Stimulated activated CD8-positive, alpha-beta memory T cell treated with anti-CD3 and anti-CD28 coated beads, Interleukin-7, amount 100 ng/mL, for 24 hours (primary cell): ENCODE measurements around the gene PTGDR2.

Source experiments
- DNase-seq: peaks from one replicate; pipeline ENCODE4 v3.0.0-alpha.2; 2020; ENCODE audit warnings: low read depth

The PTGDR2 gene

DNA sequence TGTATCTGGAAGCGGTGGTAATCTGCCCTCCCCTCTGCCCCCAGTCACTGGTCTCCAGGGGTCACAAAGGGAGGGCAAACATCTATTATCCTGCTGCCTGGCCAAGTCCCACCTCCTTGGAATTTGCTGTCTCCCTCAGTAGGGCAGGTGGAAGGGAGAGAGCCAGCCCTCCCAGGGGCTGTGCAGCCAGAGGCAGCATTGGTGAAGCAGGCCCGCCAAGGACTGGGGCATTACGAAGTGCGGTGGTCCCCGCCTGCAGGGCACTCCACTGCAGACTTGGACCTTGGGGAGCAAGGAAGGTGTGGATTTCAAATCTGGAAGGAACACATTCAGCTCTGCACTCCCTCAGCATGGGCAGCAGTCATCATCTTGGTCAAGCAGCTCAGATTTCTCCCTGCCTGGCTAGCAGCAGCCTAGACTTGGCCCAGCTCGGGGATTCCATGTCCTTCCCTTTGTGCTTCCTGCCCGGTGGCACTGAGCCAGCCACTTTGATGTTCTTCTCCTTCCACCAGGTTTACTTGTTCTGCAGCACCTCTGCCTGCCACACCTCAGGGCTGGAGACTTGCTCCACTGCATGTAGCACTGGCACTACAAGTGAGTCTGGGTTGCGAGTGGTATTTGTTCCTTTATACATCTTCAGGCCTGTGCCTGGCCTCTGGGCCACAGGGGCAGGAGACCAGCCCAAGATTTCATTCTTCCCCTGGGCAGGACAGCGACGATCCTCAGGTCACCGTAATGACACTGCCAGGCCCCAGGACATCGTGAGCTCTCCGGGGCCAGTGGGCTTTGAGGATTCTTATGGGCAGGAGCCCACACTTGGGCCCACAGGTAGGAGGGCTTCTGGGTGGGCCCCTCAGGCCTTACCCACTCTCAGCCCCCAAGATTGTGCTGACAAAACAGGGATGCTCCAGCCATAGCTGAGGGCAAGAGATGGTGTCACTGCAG, 18.9 kb upstream of the PTGDR2 start:
- DNase-seq: no peak

DNA sequence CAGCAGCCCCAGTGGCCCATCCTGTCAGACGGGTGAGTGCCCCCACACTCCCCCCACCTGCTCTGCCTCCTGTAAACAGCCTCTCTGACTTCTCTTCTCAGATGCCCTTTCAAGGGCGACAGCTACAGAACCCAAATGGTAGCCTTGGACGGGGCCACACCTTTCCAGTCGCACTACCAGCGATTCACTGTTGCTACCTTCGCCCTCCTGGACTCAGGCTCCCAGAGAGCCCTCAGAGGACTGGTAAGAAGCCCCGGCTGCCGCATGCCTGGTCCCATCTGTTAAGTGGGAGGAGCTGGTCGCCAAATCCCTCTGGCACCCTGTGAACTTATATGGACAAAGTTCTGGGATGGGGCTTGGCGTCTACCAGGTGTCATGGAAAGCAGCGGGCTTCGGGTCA, 17.8 kb upstream of the PTGDR2 start:
- DNase-seq: no peak

DNA sequence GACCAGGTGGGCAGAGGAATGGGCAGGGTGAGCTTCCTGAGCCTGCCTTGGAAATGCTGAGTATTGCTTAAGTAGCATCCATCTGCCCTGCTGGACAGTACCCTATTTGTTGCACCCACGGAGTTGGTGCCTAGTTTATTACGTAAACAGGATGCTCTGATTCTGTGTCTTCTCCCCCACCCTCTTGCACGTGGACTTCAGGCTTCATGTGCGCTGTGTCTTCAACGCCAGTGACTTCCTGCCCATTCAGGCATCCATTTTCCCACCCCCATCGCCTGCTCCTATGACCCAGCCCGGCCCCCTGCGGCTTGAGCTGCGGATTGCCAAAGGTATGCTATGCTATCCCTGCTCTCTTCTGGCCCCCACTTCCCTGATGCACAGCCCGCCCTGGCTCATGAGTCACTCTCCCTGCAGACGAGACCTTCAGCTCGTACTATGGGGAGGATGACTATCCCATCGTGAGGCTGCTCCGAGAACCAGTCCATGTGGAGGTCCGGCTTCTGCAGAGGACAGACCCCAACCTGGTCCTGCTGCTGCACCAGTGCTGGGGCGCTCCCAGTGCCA, 17.3 kb upstream of the PTGDR2 start:
- no peak for DNase-seq

DNA sequence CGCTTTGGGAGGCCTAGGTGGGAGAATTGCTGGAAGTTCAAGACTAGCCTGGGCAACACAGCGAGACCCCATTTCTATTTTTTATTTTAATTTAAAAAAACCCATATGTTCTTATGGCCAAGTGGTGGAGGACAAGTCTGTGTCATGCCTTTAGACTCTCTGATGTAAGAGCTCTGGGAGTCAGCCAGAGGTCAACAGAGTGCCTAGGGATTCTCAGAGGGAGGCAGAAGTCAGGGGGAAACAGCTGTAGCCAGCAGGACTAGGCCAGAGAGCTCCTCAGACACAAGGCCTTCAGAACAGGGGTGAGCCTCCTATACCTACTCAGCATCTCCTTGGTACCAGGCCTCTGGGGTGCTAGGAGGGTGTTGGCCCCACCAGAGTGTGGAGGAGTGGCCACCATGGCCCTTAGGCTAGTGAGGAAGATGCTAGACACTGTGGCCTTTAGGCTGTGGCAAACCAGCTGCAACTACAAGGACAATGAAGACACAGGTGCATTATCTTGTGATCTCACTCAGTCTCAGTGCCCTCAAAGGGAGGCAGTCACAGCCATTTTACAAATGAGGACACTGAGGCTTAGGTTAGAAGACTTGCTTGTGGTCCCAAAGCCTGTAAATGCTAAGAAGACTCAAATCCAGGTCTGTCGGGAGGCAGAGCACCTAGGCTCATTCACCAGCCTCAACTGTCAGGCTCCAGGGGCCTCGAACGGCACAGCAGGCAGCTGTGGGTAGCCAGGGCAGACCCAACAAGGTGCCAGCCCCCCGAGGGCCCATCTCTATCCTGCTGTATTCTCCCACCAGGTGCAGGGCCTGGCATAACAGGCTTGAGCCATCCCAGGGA, 16.6 kb upstream of the PTGDR2 start:
- DNase-seq: no peak

DNA sequence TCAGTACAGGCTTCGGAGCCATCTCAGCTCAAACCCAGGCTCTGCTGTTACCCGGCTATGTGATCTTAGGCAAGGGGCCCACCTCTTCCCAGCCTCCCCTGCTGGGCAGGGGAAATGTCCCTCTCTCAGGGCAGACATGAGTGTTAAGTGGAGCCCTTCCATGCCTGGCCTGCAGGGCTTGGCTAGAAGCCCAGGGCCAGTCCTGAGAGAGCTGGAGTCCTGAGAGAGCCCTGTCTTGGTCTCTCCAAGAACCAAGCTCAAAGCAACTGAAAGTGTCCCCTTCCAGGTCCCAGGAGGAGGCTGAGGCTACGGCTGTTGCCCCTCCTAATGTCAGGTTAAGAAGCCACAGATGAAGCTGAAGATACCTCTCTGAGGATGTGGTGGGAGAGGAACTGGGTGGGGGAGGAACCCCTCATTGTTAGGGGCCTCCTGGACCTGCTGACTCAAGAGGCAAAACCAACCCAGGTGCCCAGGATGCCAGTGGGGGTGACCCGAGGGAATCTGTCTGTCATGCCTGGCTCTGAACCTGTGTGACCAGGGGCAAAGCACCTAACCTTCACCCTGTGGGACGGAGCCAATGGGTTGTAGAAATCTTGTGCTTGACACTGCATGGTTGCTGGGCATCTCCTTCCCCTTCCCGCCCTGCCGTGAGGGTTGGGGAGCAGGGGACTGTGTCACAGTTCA, 15.8 kb upstream of the PTGDR2 start:
- no peak for DNase-seq

DNA sequence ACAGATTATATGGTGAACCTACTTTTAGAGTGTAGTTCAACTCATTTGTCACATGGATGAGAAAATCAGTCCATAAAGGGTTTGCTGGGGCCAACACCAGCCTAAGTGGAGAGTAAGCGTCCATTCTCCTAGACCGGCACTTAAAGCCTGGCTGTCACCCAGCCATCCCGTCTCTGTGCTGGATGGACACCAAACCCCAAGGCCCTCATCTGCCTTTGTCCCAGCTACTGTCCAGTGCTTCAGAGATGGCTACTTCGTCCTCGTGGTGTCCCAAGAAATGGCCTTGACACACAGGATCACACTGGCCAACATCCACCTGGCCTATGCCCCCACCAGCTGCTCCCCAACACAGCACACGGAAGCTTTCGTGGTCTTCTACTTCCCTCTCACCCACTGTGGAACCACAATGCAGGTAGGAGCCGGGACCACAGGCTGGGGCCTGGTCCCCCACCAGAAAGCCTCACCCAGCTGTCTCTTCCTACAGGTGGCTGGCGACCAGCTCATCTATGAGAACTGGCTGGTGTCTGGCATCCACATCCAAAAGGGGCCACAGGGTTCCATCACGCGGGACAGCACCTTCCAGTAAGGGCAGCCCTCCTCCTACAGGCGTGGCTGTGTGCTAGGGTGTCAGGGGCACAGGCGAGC, 15.1 kb upstream of the PTGDR2 start:
- no peak for DNase-seq

DNA sequence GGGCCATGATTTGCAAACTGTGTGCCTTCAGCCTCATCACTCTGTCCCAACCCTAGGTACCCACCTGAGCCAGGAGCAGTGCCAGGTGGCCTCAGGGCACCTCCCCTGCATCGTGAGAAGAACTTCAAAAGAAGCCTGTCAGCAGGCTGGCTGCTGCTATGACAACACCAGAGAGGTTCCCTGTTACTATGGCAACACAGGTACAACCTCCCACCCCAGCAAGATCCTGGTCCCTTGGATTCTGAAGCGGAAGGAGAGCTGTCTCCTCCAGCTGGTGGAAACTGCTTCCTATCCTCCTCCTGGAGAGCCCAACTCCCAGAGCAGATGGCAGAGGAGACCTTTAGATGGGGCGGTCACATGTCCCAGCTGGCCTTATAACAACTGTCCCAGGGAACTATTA, 14.5 kb upstream of the PTGDR2 start:
- DNase-seq: no peak

DNA sequence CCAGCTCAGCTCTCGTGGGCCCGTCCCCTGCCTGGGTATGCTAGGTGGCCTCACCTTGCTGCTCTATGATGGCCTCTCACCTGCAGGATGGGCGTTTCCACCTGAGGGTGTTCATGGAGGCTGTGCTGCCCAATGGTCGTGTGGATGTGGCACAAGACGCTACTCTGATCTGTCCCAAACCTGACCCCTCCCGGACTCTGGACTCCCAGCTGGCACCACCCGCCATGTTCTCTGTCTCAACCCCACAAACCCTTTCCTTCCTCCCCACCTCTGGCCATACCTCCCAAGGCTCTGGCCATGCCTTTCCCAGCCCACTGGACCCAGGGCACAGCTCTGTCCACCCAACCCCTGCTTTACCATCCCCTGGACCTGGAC, 13.7 kb upstream of the PTGDR2 start:
- no peak for DNase-seq

DNA sequence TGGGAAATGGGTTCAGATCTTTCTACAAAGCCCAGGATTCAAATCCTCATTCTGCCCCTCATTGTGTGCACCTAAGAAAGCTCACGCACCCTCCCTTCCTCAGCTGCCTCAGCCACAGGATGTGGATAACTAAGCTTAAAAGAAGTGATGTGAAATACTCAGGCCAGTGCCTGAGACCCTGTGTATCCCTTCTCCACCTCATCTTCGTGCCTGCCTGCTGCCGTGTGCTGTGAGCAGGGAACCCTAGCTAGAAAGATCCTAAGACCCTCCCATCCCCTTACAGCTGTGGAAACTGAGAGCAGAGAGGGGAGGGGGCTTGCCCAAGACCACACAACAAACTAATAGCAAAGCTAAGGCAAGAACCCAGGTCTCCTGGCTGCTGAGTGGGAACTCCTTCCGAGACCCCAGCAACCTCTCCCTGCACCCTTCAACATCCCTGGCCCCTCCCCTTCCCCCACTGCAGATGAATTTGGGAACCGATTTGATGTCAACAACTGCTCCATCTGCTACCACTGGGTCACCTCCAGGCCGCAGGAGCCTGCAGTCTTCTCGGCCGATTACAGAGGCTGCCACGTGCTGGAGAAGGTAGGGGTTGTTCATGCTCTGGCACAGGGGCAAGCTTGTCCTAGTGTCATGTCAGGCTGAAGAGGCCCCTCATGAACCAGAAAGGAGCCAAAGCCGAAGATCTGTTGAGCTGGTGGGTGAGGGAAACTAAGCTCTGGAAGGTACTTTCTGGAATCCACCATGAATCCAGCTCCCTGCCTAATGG, 13.1 kb upstream of the PTGDR2 start:
- DNase-seq: no peak

DNA sequence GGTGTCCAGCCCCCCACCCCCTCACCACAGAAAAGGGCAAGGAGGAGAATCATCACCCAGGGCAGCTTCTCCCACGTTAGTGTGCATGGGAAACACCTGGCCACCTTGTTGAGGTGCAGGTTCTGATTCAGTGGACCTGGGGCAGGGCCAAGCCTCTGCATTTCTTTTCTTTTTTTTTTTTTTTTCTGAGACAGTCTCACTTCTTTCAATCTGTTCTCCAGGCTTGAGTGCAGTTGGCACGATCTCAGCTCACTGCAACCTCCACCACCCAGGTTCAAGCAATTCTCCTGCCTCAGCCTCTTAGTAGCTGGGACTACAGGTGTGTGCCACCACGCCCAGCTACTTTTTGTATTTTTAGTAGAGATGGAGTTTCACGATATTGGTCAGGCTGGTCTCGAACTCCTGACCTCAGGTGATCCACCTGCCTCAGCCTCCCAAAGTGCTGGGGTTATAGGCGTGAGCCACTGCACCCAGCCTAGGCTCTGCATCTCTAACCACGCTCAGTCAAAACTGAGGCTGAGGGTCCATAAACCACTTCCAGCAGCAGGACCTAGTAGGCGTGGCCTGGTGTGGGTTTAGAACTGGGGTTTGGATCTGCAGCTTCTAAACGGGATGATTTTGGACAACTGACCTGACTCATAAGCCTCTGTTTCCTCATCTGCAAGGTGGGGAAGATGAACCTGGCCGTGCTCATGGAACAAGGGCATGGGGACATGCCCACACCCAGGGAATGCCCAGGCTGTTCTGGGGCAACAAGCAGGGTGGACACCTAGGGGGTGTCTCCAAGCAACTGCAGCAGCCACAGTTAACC, 12.3 kb upstream of the PTGDR2 start:
- no peak for DNase-seq

DNA sequence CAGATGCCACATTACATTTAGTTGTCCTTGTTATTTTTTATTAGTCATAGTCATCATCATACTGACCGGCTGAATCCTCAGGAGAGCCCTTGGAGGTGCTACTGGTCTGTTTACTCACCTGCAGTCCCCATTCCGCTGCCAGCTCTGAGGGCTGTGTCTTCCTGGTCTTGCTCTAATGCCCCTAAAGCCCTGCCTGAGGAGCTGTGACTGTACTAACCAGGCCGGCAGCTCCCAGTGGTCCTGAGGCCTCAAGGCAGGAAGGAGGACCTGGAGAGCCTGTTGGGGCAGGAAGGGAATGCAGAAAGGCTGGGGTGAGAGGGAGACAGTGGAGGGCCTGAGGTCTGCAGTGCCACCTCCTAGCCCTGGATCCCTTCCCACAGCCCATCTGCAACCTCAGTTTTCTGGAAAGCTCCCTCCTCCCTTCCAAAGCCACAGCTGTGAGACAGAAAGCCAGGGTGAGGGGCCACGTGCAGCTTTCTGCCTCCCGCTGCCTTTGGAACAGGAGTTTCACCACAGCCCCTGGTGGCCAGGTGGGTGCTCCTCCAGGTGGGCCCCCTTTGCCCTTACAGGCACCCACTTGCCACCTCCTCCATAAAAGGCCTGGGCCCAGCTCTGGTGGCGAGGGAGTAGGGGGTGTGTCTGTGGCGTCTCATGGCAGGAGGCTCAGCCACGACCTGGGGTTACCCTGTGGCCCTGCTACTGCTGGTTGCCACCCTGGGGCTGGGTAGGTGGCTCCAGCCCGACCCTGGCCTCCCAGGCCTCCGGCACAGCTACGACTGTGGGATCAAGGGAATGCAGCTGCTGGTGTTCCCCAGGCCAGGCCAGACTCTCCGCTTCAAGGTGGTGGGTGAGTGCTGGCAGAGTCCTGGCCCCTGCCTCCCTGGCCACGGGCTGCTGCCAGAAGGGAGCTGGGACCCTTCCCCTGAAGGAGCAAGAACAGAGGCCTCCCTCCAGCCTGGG, 11.4 kb upstream of the PTGDR2 start, which contains the start of gene ZP1:
TSS of gene ZP1 (plus strand) at position 632 of the 960 bp plus-strand sequence. CDS start at position 652, 20 bp downstream.
- DNase-seq: no peak

DNA sequence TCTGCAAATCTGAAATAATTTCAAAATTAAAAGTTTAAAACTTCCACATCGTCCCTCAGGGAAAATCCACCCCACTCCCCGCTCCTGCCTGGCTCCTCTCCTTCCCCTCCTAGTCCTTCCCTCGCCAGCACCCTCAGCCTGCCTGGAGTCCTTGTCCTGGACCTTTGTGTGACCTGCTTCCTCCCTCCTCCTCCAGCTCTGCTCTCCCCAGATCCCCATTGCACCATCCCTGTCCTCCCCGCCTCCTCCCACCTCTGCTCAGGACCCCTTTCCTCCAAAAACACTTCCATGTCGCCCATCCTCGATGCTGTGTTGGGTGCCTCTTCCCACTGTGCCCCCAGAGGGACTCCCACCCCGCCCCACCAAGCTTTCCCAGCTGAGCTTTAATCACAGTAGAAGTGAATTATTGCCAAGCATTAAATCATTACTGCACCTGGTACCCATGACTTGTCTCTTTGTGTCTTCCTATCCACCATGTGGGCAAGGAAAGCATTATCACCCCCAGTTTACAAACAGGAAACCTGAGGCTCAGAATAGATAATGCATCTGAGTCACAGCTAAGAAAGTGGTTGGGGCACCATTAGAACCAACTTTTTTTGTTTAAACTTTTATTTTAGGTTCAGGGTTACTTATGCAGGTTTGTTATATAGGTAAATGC, 9.2 kb upstream of the PTGDR2 start:
- DNase-seq: no peak

DNA sequence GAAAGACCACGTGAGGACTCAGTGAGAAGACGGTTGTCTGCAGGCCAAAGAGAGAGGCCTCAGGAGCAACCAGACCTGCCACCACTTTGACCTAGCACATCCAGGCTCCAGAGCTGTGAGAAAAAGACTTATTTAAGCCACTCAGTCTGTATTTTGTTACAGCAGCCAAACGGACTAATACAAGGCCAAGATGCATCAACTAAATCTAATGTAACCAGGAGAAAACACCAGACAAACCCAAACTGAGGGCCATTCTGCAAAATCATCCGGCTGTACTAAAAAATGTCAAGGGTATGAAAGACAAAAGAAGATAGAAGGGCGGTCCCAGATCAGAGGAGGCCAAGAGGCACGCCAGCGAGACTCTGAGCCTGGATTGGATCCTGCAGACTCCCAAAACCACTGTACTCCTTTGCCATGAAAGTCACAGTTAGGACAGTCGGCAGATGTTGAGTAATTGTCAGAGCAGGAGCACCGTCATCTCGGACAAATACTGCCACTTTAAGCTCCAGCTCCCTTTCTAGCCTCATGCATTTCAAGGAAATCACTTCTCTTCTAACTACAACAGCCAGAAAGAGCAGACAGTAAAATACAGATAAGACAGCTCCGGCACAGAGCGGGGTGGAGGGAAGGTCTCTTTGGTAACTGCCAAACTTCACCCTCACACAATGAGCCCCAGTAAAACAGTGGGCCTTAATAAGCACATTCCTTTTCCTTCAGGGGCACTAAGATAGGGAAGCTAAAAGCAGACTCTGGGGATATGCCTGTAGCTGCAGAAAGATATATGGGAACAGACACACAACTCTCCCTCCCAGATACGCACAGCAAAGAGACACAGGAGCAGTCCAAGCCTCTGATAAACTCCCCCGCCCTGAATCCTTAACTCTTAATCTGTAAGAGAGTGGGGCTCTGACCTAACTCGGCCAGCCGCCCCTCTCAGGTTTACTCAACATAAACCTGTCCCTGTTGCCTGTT, 8.1 kb upstream of the PTGDR2 start:
- no peak for DNase-seq

DNA sequence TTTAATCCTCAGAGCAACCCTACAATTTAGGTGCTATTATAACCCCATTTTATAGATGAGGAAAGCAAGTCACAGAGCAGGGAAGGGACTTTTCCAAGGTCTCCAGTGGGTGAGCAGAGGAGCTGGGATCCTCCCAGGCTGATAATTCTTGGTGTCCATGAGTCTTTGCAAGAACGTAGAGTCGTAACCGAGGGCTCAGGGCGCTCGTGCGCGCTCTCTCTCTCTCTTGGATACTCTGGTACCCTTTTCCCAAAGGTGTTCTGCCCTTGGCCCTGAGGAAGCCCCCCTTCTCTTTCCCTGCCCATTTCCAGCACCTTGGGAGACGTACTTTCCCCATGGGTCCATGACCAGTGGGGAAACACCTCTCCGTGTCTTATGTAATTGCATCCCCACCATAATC, 6.4 kb upstream of the PTGDR2 start:
- no peak for DNase-seq

DNA sequence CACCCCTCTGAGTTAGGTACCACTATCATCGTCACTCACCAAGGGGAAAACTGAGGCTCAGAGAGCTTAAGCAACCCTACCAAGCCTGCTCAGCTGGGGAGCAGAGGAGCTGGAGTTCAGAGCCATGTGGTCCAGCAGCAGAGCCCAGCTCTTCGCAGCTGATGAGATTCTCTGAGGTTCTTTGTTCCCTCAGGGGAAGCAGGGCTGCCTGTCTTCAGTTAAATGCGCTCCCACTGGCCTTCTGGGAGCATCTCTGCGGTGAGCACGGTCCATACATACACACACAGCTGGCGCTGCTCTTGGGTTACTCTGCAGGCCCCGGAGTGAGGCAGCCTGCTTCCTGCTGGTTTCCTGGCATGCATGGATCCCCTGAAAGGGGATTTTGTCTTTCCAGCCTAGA, 5.2 kb upstream of the PTGDR2 start:
- DNase-seq: no peak

DNA sequence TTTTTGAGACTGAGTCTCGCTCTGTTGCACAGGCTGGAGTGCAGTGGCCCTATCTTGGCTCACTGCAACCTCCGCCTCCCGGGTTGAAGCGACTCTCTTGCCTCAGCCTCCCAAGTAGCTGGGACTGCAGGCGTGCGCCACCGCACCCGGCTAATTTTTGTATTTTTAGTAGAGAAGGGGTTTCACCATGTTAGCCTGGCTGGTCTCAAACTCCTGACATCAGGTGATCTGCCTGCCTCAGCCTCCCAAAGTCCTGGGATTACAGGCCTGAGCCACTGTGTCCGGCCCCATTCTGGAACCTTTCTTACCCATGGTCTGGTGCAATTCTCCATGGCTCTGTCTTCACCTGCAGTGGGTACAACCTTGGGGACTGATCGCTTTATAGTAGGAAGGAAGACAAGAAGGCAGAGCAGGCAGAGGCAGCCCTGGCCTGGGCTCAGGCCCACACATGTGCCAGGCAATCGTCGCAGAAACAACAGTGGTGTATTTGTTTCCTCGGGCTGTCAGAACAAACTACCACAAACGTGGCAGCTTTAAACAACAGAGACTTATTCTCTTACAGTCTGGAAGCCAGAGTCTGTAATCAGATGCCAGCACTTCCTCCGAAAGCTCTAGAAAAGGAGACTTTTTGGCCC, 4.0 kb upstream of the PTGDR2 start:
- no peak for DNase-seq
